Activated T-helper 1 cell treated with Interleukin-2 at 50 U/mL for 16 hours (primary cell): ENCODE measurements around the gene GCFC2.
A peak's percentile ranks its signal among the peaks of the same experiment; 100 is the strongest.
"Not testable (repeated sequence)": the region's sequence is repeated elsewhere in the genome, so short reads cannot be mapped to it uniquely, and the experiment has no call there.

Experiments used
- DNase-seq: peaks from one replicate; pipeline ENCODE4 v3.0.0-alpha.2; 2020; ENCODE audit warnings: low read depth

The GCFC2 gene

GRCh38 chr2:75710577-75711253, at the start of gene GCFC2:
Gene GCFC2, minus strand, starts transcription at chr2:75710915. Its CDS starts 60 bp downstream, at chr2:75710855.
- peak; percentile 70 for DNase-seq

DNA sequence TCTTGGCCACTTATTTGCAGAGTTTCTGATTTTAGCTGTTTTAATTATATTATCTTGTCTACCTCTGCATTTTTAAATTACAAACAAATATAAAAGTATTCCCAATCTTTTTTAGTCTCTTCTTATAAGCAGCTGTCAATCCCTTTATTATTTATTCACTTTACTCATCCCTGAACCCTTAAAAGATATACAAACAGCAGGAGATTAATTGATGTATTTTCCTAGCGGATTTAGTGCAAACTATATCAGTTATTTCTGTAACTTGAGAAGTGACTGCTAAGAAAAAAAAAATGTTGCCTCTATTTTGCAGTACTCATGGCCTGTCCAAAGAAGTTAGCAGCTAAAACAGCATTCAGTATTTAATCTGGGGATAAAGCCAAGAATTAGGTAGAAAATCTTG, 42.1 kb upstream of the GCFC2 start:
- DNase-seq, result no peak

DNA sequence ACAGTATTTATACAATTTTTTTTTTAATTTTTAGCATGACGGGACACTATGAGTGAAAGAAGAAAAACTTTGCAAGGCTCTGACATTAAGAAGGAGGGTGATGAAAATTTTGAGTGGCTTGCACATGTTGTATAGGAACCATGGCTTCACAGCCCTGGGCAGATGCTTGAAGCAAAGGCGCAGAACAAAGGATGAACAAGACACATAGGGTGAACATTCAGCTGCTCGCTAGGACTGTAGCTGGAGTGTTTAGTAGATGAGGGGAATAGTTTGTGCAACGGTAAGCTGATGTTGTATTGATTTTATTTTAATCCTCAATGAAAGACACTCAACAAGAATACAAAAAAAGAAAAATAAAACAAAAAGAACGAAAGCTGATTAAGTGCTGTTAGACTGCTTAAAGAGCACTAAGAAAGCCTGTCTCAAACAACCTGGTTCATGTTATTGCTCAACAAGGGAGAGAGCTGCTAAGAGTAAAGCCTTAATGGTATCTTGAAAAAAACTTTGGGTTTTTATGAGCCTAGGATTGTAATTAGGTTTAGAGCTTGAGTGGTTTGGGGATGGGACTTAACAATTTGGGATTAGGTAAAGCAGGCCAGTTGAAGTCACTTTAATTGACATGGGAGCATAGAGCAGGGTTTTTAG, 41.2 kb upstream of the GCFC2 start:
- no peak for DNase-seq

DNA sequence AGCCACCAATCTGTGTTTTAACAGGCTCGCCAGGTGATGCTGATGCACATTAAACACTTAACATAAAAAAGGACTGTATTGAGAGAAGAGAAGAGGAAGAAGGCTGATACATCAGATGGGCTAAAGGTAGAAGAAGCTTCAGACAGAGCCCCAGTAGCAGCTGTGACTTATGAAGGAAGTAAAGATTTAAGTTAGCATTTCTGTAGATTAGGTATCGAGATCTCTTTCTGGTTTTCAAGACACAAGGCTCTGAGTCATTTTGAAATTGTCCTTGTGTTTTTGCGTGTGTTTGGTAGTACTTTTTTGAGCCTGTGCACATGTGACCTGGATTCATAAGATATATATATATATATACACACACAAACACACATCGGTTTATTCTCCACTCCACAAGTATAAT, 40.6 kb upstream of the GCFC2 start:
- DNase-seq, result no peak

DNA sequence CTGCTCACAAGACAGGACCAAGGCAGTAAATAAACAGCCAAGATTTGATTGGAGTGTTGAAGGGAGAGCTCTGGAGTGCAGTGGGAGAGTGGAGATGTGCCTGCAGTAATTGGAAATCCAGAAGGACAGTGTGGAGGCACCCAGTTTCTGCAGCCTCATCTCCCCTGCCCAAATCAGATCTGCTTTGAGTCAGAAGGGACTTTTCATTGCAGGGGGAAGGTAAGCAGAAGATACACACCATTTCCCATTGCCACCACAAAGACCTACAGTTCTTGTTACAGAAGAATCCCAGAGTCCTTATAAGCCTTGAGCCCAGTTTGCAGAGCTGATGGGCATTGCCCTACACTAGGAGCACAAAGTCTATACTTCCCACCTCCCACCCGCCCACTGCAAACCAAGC, 27.2 kb upstream of the GCFC2 start:
- no peak for DNase-seq

DNA sequence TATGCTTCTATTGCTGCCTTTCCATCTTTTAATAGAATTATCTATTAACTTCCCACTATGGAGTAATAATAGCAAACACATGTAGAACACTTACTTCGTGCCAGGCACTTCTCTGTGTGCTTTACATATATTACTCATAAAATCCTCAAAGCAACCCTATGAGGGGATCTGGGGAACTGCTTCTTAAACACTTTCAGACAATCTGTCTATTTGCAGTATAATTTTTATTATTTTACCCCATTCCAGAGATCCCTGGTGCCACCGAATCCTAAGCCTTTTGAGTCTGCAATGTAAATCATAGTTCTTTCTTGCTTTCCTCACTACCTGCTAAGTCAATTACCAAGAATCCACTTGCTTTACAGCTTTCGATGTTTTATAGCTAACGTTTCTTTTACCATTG, 25.6 kb upstream of the GCFC2 start:
- DNase-seq, result no peak

DNA sequence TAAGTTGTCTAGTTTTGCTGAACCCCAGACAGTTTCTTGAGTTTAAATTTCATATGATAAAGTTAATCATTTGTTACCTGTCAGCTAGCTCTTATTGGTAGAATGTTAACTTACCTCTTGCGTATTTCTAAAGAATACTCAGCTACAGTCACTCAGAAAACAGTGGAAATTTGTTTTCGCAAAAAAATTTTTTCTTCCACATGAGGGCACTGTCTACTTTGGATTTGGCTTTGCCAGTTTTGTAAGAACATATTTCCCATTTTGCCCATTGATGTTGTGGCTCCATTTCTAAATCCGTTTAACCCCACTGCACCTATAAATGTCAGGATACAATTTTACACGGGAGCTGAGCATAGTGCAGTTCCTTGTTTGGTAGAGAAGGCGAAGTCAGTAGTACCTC, 19.1 kb upstream of the GCFC2 start:
- no peak for DNase-seq

DNA sequence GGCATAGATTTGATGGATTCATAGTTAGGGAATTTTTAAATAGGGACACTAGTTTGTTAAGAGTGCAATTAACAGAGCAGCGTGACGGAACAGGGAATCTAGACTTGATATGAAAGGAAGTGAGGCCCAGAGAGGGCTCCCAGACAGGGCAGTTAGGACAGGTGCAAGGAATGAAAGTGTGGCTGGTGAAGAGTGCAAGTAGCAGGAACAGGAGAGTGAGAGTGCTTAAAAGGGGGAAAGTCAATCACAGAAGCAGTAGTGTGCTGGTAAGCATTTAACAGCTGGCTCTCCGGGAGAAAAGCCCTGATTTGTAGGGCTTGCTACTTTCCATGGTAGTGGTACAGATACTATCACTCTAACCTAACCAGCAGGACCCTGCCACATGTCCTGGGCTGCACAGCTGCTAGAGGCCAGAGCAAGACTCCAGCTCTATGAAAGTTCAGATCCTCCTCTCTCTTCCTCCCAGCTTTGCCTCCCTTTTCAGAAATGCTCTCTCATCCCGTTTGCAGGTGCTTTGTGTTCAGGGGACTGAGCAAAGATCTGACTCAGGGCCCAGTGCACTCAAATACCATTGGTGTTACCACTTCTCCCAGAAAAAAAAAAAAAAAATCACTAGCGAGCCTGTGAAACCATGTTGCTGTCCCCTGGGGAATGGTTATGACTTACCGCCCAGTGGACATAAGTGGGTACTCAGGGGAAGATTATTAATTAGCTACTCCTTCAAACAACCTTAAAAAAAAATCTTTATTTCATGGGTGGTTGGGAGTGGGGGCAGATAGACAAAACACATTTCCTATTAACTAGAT, 18.1 kb upstream of the GCFC2 start:
- DNase-seq, result no peak

DNA sequence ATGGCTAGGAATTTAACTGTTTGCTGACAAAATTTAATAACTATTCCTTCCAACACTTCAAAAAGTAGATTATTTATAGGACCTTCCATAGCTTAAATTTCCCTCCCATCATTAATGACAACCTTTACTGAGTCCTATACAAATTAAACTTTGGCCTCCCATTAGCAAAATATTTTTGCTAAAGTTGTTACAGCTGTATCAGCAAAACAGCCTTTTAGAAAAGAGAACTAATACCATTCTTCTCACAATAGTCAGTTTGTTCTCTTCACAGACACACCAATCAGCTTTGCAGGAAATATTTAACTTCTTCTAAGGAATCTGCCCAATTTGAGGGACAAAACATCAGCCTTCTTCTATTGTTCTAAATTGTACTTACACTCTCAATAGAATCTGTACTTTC, 12.0 kb upstream of the GCFC2 start:
- DNase-seq, result no peak

DNA sequence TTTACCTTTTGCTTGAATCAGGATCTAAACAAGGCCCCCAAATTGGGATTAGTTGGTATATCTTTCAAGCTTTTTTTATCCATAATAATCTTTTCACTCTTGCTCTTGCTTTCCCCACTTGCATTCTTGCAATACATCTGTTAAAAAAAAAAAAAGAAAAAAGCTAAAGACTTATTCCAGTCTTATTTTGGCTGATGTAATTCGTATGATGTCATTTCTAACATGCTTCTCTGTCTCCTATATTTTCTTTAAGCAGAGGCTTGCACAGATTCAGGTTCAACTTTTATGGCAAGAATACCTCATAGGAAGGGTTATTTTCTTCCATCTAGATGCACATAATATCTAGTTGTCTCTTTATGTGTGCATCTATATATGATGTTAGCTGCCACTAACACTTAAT, 9.8 kb upstream of the GCFC2 start:
- no peak for DNase-seq

- DNase-seq, result no peak
Observed at GRCh38 chr2:75719616-75720015, 8.9 kb upstream of the GCFC2 start.

DNA sequence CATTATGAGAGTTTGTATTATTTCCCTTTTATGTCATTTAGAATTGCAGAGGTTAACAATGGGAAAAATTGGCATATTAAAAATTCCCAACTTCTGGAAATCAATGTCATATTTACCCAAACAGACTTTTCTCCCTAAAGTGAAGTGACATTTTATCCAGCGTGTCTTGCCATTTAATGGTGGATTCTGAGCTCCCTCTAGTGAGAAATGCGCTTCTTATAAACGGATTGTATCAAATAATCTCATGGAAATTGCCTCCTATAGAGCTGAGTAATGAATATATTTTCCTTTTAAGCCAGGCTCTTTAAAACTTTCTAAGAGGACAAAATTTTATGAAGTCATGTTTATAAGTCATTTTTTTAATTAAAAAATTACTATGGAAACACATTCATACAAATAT, 5.7 kb upstream of the GCFC2 start:
- no peak for DNase-seq

GRCh38 chr2:75711590-75711989, 875 bp upstream of the GCFC2 start:
- DNase-seq, result not testable (repeated sequence)

GRCh38 chr2:75710220-75710576, 517 bp downstream of the GCFC2 start:
- DNase-seq, result no peak

DNA sequence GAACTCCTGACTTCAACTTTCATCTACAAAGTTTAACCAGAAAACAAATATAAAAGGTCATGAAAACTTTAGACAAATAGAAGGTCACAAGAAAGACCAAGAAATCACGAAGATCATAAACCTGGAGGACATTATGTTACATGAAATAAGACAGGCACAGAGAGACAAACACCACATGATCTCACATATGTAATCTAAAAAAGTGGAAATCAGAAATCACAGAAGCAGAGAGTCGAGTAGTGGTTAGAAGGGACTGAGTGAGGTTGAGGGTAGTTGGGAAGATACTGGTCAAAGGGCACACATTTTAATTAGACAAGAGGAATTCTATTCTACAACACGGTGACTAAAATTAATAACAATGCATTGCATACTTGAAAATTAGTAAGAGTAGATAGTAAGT, 1.4 kb downstream of the GCFC2 start:
- no peak for DNase-seq

- DNase-seq, result no peak
Observed at GRCh38 chr2:75707901-75708300, 2.8 kb downstream of the GCFC2 start.

GRCh38 chr2:75705921-75706320, 4.8 kb downstream of the GCFC2 start:
- DNase-seq, result no peak

GRCh38 chr2:75703589-75704287, 7.0 kb downstream of the GCFC2 start:
- DNase-seq, result no peak

- no peak for DNase-seq
Observed at GRCh38 chr2:75702593-75702992, 8.1 kb downstream of the GCFC2 start.

DNA sequence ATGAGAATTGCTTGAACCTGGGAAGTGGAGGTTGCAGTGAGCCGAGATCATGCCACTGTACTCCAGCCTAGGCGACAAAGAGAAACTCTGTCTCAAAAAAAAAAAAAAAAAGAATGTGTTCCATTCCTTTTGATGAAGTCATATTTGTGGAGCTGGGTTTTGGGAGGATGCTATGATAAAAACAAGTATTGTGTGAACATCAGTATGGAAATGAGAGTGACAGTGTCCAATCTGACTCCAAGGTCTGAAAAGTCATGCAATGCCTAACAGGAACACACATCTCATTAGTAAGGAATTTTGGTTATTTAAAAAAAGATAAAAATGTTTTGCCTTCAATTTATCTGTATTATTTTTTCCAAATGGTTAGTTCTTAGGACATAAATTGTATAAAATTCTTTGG, 11.8 kb downstream of the GCFC2 start:
- DNase-seq, result no peak

- no peak for DNase-seq
Observed at GRCh38 chr2:75688196-75688595, 22.5 kb downstream of the GCFC2 start.

GRCh38 chr2:75683430-75683829, 27.3 kb downstream of the GCFC2 start:
- DNase-seq, result not testable (repeated sequence)

DNA sequence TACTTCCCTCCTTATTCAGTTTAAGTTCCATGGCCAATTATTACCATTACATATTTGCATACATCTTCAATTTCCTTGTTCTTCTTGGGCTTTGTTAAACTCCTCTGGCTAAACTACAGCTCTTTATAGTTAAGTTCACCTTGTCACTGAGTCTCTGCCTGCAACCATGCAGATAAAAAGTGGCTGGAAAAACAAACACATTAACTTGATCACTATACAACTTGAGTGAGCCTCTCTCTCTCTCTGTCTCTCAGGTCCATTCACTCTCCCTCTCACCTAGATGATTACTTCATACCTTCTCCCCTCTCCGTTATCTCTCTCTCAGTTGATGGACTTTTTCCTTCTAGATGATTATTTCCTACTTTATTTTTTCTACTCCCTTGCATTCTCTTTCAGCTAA, 30.3 kb downstream of the GCFC2 start:
- DNase-seq, result no peak
